H1 (cell line): ENCODE results near the gene MGRN1. TPM values are rescaled to one million over a fixed set of nuclear protein-coding genes. Genes with fewer than 3 reads are reported as not detected.

Source experiments
- CTCF ChIA-PET: fragments of 300-600 bp; sonication (Branson Sonifier 250); formaldehyde crosslinking; loops from one replicate; lab custom pipeline; 2021; ENCODE audit not compliant: partially characterized antibody; lab: Charles Lee
- POLR2A ChIA-PET: fragments of 300-600 bp; sonication (Branson Sonifier 250); formaldehyde crosslinking; loops from one replicate; lab custom pipeline; 2021; ENCODE audit warnings: inconsistent platforms; ENCODE audit not compliant: partially characterized antibody; lab: Charles Lee
- DNase-seq, 2 experiments: peaks; one replicate each; pipeline versions ENCODE4 v3.0.0 to v3.0.0-alpha.2; 2010 to 2022; ENCODE audit warnings: low spot score in 2 of 2, low read depth in 1 of 2, mixed read lengths in 1 of 2
- FAIRE-seq: peaks from 2 replicates; lab custom pipeline; 2011; peaks lifted over from hg19 to GRCh38; lab: Jason Lieb, UNC
- H2AFZ ChIP-seq: 2 replicates; pipeline ENCODE4 v1.8.1; 2012; ENCODE audit warnings: low read length, inconsistent platforms
- H2AK5ac ChIP-seq: 2 replicates; pipeline ENCODE4 v1.6.1; 2013; ENCODE audit warnings: low read depth, low read length
- H2BK120ac ChIP-seq: replicated peaks from 2 replicates; pipeline ENCODE3; 2013; ENCODE audit warnings: low read depth, low read length, inconsistent platforms
- H2BK12ac ChIP-seq: 2 replicates; pipeline ENCODE4 v1.6.1; 2013; ENCODE audit warnings: low read depth, low read length
- H2BK15ac ChIP-seq: 2 replicates; pipeline ENCODE4 v1.6.1; 2013; ENCODE audit warnings: low read length
- H2BK20ac ChIP-seq: 2 replicates; pipeline ENCODE4 v1.6.1; 2013; ENCODE audit warnings: low read length
- H2BK5ac ChIP-seq: 2 replicates; pipeline ENCODE4 v1.6.1; 2013; ENCODE audit warnings: low read depth, low read length
- H3K14ac ChIP-seq: 2 replicates; pipeline ENCODE4 v1.6.1; 2013; ENCODE audit warnings: inconsistent platforms; ENCODE audit not compliant: insufficient read length
- H3K18ac ChIP-seq: 2 replicates; pipeline ENCODE4 v1.6.1; 2013; ENCODE audit warnings: low read length; ENCODE audit errors: extremely low read depth
- H3K23ac ChIP-seq: 2 replicates; pipeline ENCODE4 v1.6.1; 2013; ENCODE audit warnings: inconsistent platforms; ENCODE audit not compliant: insufficient read length
- H3K23me2 ChIP-seq: 2 replicates; pipeline ENCODE4 v1.6.1; 2013; ENCODE audit warnings: low read depth, low read length
- H3K27ac ChIP-seq: 2 replicates; pipeline ENCODE4 v1.6.1; 2011; ENCODE audit warnings: low read depth, low read length, inconsistent platforms
- H3K27me3 ChIP-seq, 4 experiments: replicated peaks in 1 of 4; 1 replicate in 1 of 4; 2 replicates in 3 of 4; pipeline versions ENCODE4 v1.6.1 to v1.8.1; 2011 to 2013; ENCODE audit warnings: low read length in 3 of 4, mild to moderate bottlenecking in 3 of 4, inconsistent platforms in 2 of 4, mixed read lengths in 2 of 4, moderate library complexity in 1 of 4; ENCODE audit not compliant: control insufficient read depth in 3 of 4, insufficient read depth in 3 of 4; ENCODE audit errors: extremely low read depth in 1 of 4
- H3K36me3 ChIP-seq, 4 experiments: 2 replicates each; pipeline versions ENCODE4 v1.6.1 to v1.8.1; 2011 to 2013; ENCODE audit warnings: mild to moderate bottlenecking in 4 of 4, low read length in 3 of 4, moderate library complexity in 2 of 4, control low read depth in 1 of 4, inconsistent platforms in 1 of 4; ENCODE audit not compliant: insufficient read depth in 4 of 4, control insufficient read depth in 2 of 4
- H3K4ac ChIP-seq: replicated peaks from 2 replicates; pipeline ENCODE3; 2013; ENCODE audit warnings: low read length, low read depth, mixed read lengths, inconsistent platforms; ENCODE audit not compliant: insufficient read length
- H3K4me1 ChIP-seq, 4 experiments: replicated peaks in 1 of 4; 1 replicate in 1 of 4; 2 replicates in 3 of 4; pipeline versions ENCODE4 v1.6.1 to v1.8.1; 2011 to 2013; ENCODE audit warnings: low read length in 3 of 4, inconsistent platforms in 2 of 4, mixed read lengths in 1 of 4; ENCODE audit not compliant: insufficient read depth in 4 of 4, control insufficient read depth in 3 of 4
- H3K4me2 ChIP-seq, 2 experiments: 2 replicates each; pipeline versions ENCODE4 v1.6.1 to v1.8.1; 2011 to 2013; ENCODE audit warnings: low read depth in 2 of 2, low read length in 2 of 2, control low read depth in 1 of 2, inconsistent platforms in 1 of 2, mild to moderate bottlenecking in 1 of 2; ENCODE audit not compliant: insufficient read depth in 1 of 2
- H3K4me3 ChIP-seq, 4 experiments: fragments of 200-600, 300-600 bp in 1 of 4; sonication (generic), shearing (Covaris generic), sonication (Bioruptor Twin) in 1 of 4; 2 replicates each; pipeline versions ENCODE4 v1.5.1 to v1.8.1; 2011 to 2016; ENCODE audit warnings: low read length in 4 of 4, low read depth in 3 of 4, control low read depth in 2 of 4, inconsistent platforms in 2 of 4, mild to moderate bottlenecking in 2 of 4, mixed read lengths in 1 of 4, moderate library complexity in 1 of 4; ENCODE audit not compliant: insufficient read depth in 2 of 4; ENCODE audit errors: extremely low read depth in 1 of 4
- H3K56ac ChIP-seq: replicated peaks from 2 replicates; pipeline ENCODE3; 2013; ENCODE audit warnings: low read depth, mild to moderate bottlenecking, mixed read lengths, low read length, inconsistent platforms; ENCODE audit not compliant: insufficient read length
- H3K79me1 ChIP-seq: 2 replicates; pipeline ENCODE4 v1.6.1; 2013; ENCODE audit warnings: low read depth, low read length, control low read depth
- H3K79me2 ChIP-seq, 2 experiments: 2 replicates each; pipeline versions ENCODE4 v1.6.1 to v1.8.1; 2012 to 2013; ENCODE audit warnings: low read length in 2 of 2, mild to moderate bottlenecking in 2 of 2, inconsistent platforms in 1 of 2; ENCODE audit not compliant: insufficient read depth in 2 of 2, control insufficient read depth in 1 of 2
- H3K9ac ChIP-seq, 4 experiments: replicated peaks in 1 of 4; 1 replicate in 1 of 4; 2 replicates in 3 of 4; pipeline versions ENCODE4 v1.6.1 to v1.8.1; 2011 to 2013; ENCODE audit warnings: low read depth in 3 of 4, low read length in 3 of 4, control low read depth in 2 of 4, mild to moderate bottlenecking in 2 of 4, moderate library complexity in 2 of 4, inconsistent platforms in 1 of 4; ENCODE audit errors: extremely low read depth in 1 of 4
- H3K9me3 ChIP-seq, 2 experiments: 2 replicates each; pipeline versions ENCODE4 v1.6.1 to v1.8.1; 2012 to 2013; ENCODE audit warnings: mild to moderate bottlenecking in 2 of 2, moderate library complexity in 2 of 2, control low read depth in 1 of 2, inconsistent platforms in 1 of 2, low read depth in 1 of 2, low read length in 1 of 2, mixed read lengths in 1 of 2; ENCODE audit not compliant: insufficient read depth in 2 of 2
- H4K20me1 ChIP-seq, 2 experiments: replicated peaks in 1 of 2; 2 replicates each; pipeline versions ENCODE3 to v1.8.1; 2011 to 2013; ENCODE audit warnings: inconsistent platforms in 2 of 2, low read length in 2 of 2, mild to moderate bottlenecking in 1 of 2; ENCODE audit not compliant: insufficient read depth in 2 of 2, control insufficient read depth in 1 of 2
- H4K5ac ChIP-seq: 2 replicates; pipeline ENCODE4 v1.6.1; 2013; ENCODE audit warnings: low read length, low read depth, mixed read lengths, inconsistent platforms; ENCODE audit not compliant: insufficient read length
- H4K8ac ChIP-seq: 2 replicates; pipeline ENCODE4 v1.8.0; 2013; ENCODE audit warnings: mild to moderate bottlenecking, moderate library complexity, low read length, inconsistent platforms; ENCODE audit not compliant: insufficient read depth; ENCODE audit errors: extremely low read depth
- H4K91ac ChIP-seq: replicated peaks from 2 replicates; pipeline ENCODE3; 2013; ENCODE audit warnings: low read length, mixed read lengths, inconsistent platforms; ENCODE audit not compliant: insufficient read length
- BACH1 ChIP-seq: IDR thresholded peaks from 2 replicates; pipeline ENCODE4 v1.6.1; 2012; ENCODE audit warnings: low read length, improper control_type of control experiment
- BRCA1 ChIP-seq: IDR thresholded peaks from 2 replicates; pipeline ENCODE4 v1.6.1; 2012; ENCODE audit warnings: low read depth, low read length, improper control_type of control experiment
- EP300 ChIP-seq, 2 experiments: IDR thresholded peaks; 1 replicate in 1 of 2; 2 replicates in 1 of 2; pipeline ENCODE4 v1.6.1; 2011 to 2012; ENCODE audit warnings: low read depth in 2 of 2, low read length in 2 of 2, mild to moderate bottlenecking in 2 of 2, borderline replicate concordance in 1 of 2, inconsistent platforms in 1 of 2, moderate library complexity in 1 of 2
- EZH2 ChIP-seq: fragments of 200-600 bp; sonication (generic); IDR thresholded peaks from 2 replicates; pipeline ENCODE4 v1.7.1; 2012; ENCODE audit warnings: low read depth, mild to moderate bottlenecking, moderate library complexity, low read length, inconsistent platforms; ENCODE audit not compliant: severe bottlenecking
- HDAC6 ChIP-seq: IDR thresholded peaks from one replicate; pipeline ENCODE4 v1.7.1; 2012; ENCODE audit warnings: low read depth, mild to moderate bottlenecking, inconsistent platforms, low read length, moderate library complexity
- PHF8 ChIP-seq: fragments of 200-600 bp; sonication (generic); conservative IDR thresholded peaks from 2 replicates; pipeline ENCODE4 v1.7.1; 2012; ENCODE audit warnings: low read depth, mild to moderate bottlenecking, inconsistent platforms, low read length, moderate library complexity
- SRF ChIP-seq: IDR thresholded peaks from 2 replicates; pipeline ENCODE4 v1.6.1; 2011; ENCODE audit warnings: mild to moderate bottlenecking, low read depth, low read length, moderate library complexity
- TAF7 ChIP-seq: optimal IDR thresholded peaks from 2 replicates; pipeline ENCODE3; 2011; ENCODE audit warnings: low read depth, mild to moderate bottlenecking, inconsistent platforms, low read length, moderate library complexity, borderline replicate concordance
- WGBS, 2 experiments: shearing (Covaris generic) in 1 of 2; methylation state at CpG; one replicate each; pipeline versions ENCODE4 v1.1.6 to v1.1.7; 2013 to 2015; ENCODE audit warnings: low lambda C conversion rate in 2 of 2, mixed read lengths in 2 of 2, inconsistent platforms in 1 of 2, low coverage in 1 of 2, missing lambda C conversion rate in 1 of 2; ENCODE audit not compliant: insufficient replicate concordance in 2 of 2, insufficient coverage in 1 of 2, insufficient read length in 1 of 2; ENCODE audit errors: extremely low coverage in 1 of 2, missing lambda C conversion rate in 1 of 2; 5-methylcytosine and 5-hydroxymethylcytosine counted together
- polyA plus RNA-seq, 7 experiments: library from polyadenylated mRNA; depleted of rRNA in 3 of 7; stranded (reverse) in 5 of 7; unstranded in 2 of 7; fragments of >200 nt in 5 of 7; fragments of 200-250 nt in 2 of 7; gene quantifications; 1 replicate in 5 of 7; 2 replicates in 1 of 7; 4 replicates in 1 of 7; pipeline versions ENCODE4 v1.2.1 to v1.2.3, GENCODE V29; 2011 to 2013; ENCODE audit warnings: missing spikeins in 2 of 7, mixed read lengths in 2 of 7
- total RNA-seq: library from RNA; stranded (reverse); fragmentation: NEBNext Ultra II Directional; extraction: Animal tissue kit (Norgen Biotek cat#: 25700); gene quantifications from 2 replicates; pipeline ENCODE4 v1.2.1, GENCODE V29; 2021
- TF ChIP-seq, protein P1 (sequence below): IDR thresholded peaks from 2 replicates; pipeline ENCODE4 v1.6.1; 2012; ENCODE audit warnings: inconsistent platforms

The MGRN1 gene
- total and polyA plus RNA-seq, 2 of the 8 experiments (the other 6 are each of a cell fraction or from before 2014, with no cell fraction given), result 15.0 to 82.3 TPM

DNA sequence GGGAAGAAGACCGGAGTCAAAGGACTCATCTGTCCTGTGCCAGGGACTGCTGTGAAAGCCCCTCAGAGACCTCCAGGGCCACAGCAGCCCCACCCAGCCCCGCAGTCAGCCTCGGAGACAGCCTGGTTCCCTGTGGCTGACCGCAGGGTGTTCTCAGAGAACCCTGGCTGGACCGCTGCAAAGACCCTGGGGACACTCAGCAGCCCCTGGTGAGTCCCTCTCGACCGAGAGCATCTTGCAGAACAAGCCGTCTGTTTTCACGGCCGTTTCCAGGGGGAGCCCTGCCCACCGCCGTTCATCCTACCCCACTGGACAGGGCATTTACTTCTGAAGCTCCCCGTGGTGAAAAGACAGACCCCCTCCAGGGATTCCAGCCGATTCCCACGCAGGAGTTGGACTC is 20.2 kb upstream of the MGRN1 start:
- H3K18ac ChIP-seq, result no peak overlapping the region
- no peaks in the 10 kb centered on the region; the same call in 1 of the 2 replicates for H3K79me1 ChIP-seq
- H3K27me3 ChIP-seq, result no peaks in the 10 kb centered on the region; a peak in 1 of 7 replicates
- no peak overlapping the region for H2AK5ac ChIP-seq
- H4K8ac ChIP-seq, result no peak overlapping the region
- FAIRE-seq, result no peak
- H3K56ac ChIP-seq, result no peak overlapping the region
- H3K23ac ChIP-seq, result no peak overlapping the region
- H3K4me2 ChIP-seq, result no peak overlapping the region
- no peak overlapping the region for H3K4ac ChIP-seq
- H3K23me2 ChIP-seq, result no peaks in the 10 kb centered on the region
- H3K27ac ChIP-seq, result no peak overlapping the region
- H2BK12ac ChIP-seq, result no peak overlapping the region
- peaks cover 2 to 16% (median 9%) of the 10 kb centered on the region in 4 experiments; a peak in 4 of 8 replicates for H3K36me3 ChIP-seq
- no peak overlapping the region for H2BK15ac ChIP-seq
- no peaks in the 10 kb centered on the region for H3K9me3 ChIP-seq
- ChIA-PET CTCF (interaction anchor here (0.5 to 1.0 kb wide), 5 partner anchors 8 to 95 kb away, joined by 3 to 4 read pairs (median 4); no protein-coding TSS in a partner anchor), POLR2A (interaction anchor here (7.6 kb wide), 1 partner anchor 10 kb away, joined by 55 read pairs; the partner anchor contains the start of gene UBALD1)
- peaks cover 0 to 14% (median 6%) of the 10 kb centered on the region in 4 experiments; a peak in 6 of 7 replicates for H3K4me1 ChIP-seq
- no peak overlapping the region for H2AFZ ChIP-seq
- no peak for DNase-seq
- H4K20me1 ChIP-seq, result peaks cover 4 to 5% of the 10 kb centered on the region in 2 experiments
- no peak overlapping the region for H3K14ac ChIP-seq
- no peak overlapping the region for H3K9ac ChIP-seq
- H2BK120ac ChIP-seq, result no peak overlapping the region
- H2BK20ac ChIP-seq, result no peak overlapping the region
- 89% methylated on average over 14 of the region's 15 CpGs; no CpG with 5 or more reads in 1 of the 2 experiments for WGBS, 2 experiments
- H4K5ac ChIP-seq, result no peak overlapping the region
- H4K91ac ChIP-seq, result no peak overlapping the region
- H3K79me2 ChIP-seq, result no peaks in the 10 kb centered on the region; a peak in 1 of 4 replicates
- H3K4me3 ChIP-seq, result no peak overlapping the region
- no peak overlapping the region for H2BK5ac ChIP-seq
- TF ChIP-seq TAF7 (no peak), BACH1 (no peak), EZH2 (no peak), SRF (no peak), PHF8 (no peak), EP300 (IDR thresholded peaks at IDR 0.05; ENCODE audit: borderline replicate concordance in 1 of 2, low read depth in 2 of 2, low read length in 2 of 2) (no peak), BRCA1 (no peak), HDAC6 (no peak)
- TF ChIP-seq, protein P1, sequence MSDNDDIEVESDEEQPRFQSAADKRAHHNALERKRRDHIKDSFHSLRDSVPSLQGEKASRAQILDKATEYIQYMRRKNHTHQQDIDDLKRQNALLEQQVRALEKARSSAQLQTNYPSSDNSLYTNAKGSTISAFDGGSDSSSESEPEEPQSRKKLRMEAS, result no peak
